RWPE2 (cell line): ENCODE measurements around the gene AFAP1.

Experiments used
- ATAC-seq: fragments of 200-7000 bp; cut with Tn5 transposase; 3 replicates; pipeline ENCODE4 v1.9.1; 2021; ENCODE audit warnings: low read depth
- DNase-seq: peaks from one replicate; pipeline ENCODE4 v3.0.0-alpha.2; 2020; ENCODE audit warnings: low spot score
- H3K27ac ChIP-seq: fragments of 450-650 bp; 2 replicates; pipeline ENCODE4 v1.5.1; 2017; ENCODE audit warnings: mild to moderate bottlenecking; ENCODE audit not compliant: poor library complexity, severe bottlenecking
- H3K27me3 ChIP-seq: fragments of 250-450 bp; sonication (Bioruptor Pico); 2 replicates; pipeline ENCODE4 v1.5.1; 2021; ENCODE audit warnings: mild to moderate bottlenecking, moderate library complexity; ENCODE audit not compliant: insufficient read depth, poor library complexity, severe bottlenecking
- H3K36me3 ChIP-seq: fragments of 250-450 bp; sonication (Bioruptor Pico); 2 replicates; pipeline ENCODE4 v1.5.1; 2020; ENCODE audit warnings: low read depth, mild to moderate bottlenecking, moderate library complexity
- H3K4me1 ChIP-seq: fragments of 250-450 bp; sonication (Bioruptor Pico); 2 replicates; pipeline ENCODE4 v1.5.1; 2021; ENCODE audit warnings: mild to moderate bottlenecking, moderate library complexity; ENCODE audit not compliant: insufficient read depth, poor library complexity, severe bottlenecking
- H3K4me3 ChIP-seq: fragments of 250-450 bp; sonication (Bioruptor Pico); 2 replicates; pipeline ENCODE4 v1.5.1; 2021; ENCODE audit warnings: mild to moderate bottlenecking, moderate library complexity; ENCODE audit not compliant: severe bottlenecking
- H3K9me3 ChIP-seq: fragments of 250-450 bp; sonication (Bioruptor Pico); 2 replicates; pipeline ENCODE4 v1.5.1; 2021; ENCODE audit warnings: mild to moderate bottlenecking, moderate library complexity; ENCODE audit not compliant: severe bottlenecking
- TF ChIP-seq, protein P1 (sequence below): fragments of 450-650 bp; IDR thresholded peaks from one replicate; pipeline ENCODE4 v1.5.1; 2017; ENCODE audit warnings: mild to moderate bottlenecking, moderate library complexity; ENCODE audit not compliant: poor library complexity, severe bottlenecking

AFAP1 gene

DNA sequence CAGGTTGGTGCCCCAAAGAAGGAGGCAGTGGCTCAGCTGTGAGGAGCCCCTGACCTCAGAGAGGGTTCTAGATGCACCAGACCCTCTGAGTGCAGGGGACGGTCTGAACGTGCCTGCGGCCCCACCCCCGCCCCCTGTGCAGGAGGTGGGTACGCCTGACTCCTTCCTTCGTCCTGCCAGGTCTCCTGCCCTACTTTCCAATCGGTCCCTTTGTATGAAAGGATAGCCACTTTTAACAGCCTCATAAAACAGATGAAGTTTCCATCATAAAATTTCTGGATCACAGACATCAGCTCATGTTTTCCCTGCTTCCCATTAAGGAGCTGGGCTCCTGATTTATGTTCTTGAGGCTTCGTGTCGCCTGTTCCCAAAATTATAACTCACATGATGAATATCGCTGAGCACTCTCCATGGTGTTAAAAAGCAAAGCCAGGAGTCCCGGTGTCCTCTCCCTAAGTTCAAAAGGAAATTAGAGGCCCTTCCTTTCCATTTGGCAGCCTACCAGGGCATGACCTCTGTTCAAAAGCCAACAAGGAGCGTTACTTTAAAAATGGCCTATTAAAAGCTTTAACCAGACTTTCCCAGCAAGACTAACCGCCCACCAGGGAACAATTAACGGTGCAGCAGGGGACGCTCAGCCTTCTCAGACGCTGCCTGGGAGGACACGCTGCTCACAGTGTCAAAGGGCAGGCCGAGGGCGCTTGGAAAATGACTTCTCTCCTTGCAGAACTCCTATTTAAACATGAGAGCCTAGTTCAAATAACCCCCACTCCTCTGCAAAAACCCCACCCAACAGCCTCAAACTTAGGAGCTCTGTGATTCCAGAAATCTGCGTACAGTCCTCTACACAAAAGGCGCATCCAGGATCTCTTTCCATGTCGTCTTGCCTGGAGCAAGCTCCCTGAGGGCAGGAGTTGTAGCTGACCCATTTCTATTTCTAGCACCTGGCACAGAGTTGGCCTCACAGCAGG, 181.9 kb downstream of the AFAP1 start:
- Histone ChIP-seq H3K36me3 (peaks cover 21% of the 10 kb centered on the region), H3K4me1 (no peaks in the 10 kb centered on the region), H3K27me3 (no peaks in the 10 kb centered on the region), H3K9me3 (no peaks in the 10 kb centered on the region), H3K4me3 (no peak overlapping the region), H3K27ac (no peak overlapping the region)
- DNase-seq (no peak), ATAC-seq (no peak)
- TF ChIP-seq, protein P1, sequence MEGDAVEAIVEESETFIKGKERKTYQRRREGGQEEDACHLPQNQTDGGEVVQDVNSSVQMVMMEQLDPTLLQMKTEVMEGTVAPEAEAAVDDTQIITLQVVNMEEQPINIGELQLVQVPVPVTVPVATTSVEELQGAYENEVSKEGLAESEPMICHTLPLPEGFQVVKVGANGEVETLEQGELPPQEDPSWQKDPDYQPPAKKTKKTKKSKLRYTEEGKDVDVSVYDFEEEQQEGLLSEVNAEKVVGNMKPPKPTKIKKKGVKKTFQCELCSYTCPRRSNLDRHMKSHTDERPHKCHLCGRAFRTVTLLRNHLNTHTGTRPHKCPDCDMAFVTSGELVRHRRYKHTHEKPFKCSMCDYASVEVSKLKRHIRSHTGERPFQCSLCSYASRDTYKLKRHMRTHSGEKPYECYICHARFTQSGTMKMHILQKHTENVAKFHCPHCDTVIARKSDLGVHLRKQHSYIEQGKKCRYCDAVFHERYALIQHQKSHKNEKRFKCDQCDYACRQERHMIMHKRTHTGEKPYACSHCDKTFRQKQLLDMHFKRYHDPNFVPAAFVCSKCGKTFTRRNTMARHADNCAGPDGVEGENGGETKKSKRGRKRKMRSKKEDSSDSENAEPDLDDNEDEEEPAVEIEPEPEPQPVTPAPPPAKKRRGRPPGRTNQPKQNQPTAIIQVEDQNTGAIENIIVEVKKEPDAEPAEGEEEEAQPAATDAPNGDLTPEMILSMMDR: no peak

DNA sequence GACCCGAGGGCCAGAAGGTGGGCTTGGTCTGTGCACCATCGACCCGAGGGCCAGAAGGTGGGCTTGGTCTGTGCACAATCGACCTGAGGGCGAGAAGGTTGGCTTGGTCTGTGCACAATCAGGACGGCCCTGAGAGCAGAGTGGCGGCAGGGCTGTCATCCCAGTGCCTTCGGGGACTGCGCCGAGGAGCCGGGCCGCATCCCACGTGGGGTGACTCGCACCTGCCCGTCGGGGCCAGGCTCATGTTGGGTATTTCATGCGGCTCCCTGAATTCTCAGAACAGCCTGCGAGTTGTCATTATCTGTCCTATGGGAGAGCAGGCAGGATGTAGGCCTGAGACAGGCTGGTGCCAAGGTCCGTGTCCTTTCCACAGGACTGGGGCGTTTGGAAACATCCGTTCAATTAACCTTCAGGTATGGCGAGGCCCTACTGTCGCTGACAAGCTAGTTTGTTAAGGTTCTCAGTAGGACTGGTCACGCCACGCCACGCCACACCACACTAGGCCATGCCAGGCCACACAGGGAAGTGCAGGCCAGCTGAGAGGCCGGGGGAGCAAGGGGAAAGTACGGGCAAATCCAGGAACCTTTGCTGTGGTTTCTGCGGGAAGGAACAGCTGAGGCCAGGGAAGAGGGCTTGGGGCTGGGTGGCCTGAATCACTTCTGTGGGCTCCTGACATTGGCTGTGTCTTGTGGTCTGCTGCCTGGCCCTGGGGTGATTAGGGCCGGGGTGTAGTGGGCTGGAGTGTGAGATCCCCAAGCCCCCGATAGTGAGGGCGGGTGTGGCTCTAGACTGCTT, 182.9 kb downstream of the AFAP1 start:
- Histone ChIP-seq H3K4me3 (no peak overlapping the region), H3K36me3 (peaks cover 10% of the 10 kb centered on the region), H3K4me1 (no peaks in the 10 kb centered on the region), H3K9me3 (no peaks in the 10 kb centered on the region), H3K27ac (no peak overlapping the region), H3K27me3 (no peaks in the 10 kb centered on the region)
- TF ChIP-seq, protein P1: no peak
- no peak for ATAC-seq
- DNase-seq: no peak

DNA sequence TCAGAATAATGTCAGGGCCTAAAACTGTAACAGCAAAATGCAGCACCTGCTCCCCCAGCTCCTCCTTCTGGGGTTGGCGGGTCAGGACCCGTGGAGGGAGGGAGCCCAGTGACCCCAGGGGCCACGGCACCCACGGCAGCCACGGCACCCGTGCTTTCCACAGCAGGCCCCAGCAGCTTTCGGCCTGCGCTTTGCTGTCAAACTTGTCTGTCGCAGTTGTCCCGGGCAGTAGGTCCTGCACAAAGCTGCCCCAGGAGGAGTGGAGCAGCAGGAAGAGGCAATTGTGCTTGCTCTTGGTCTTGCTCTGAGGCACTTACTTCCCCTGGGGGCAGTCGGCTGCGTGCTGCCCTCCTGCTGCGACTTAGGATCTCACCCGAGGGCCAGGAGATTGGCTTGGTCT, 183.6 kb downstream of the AFAP1 start:
- Histone ChIP-seq H3K27ac (no peak overlapping the region), H3K4me3 (no peak overlapping the region), H3K9me3 (no peaks in the 10 kb centered on the region), H3K36me3 (peaks cover 4% of the 10 kb centered on the region), H3K27me3 (no peaks in the 10 kb centered on the region), H3K4me1 (no peaks in the 10 kb centered on the region)
- DNase-seq: no peak
- ATAC-seq: no peak
- TF ChIP-seq, protein P1: no peak

DNA sequence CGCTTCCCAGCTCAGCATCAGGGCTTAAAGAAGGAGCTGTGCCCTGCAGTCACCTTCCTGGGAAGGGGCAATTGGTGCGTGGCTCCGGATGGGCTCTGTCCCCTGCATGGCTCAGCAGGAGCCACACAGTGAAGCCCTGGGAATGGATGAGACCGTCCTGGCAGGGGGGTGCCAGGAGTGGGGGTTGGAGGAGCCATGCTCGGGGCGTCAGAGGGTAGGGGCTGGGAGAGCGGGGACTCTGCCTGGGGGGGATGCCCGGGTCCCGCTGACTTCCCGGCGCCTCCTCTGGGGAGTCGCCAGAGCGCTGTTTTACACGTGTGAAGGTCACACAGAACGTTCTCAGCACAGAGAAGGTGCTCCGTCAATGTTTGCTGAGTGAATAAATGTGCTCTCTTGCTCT, 184.1 kb downstream of the AFAP1 start:
- ATAC-seq (no peak), DNase-seq (no peak)
- Histone ChIP-seq H3K4me1 (no peaks in the 10 kb centered on the region), H3K27me3 (no peaks in the 10 kb centered on the region), H3K9me3 (no peaks in the 10 kb centered on the region), H3K27ac (no peak overlapping the region), H3K36me3 (no peaks in the 10 kb centered on the region; the same call in 1 of the 2 replicates), H3K4me3 (no peak overlapping the region)
- TF ChIP-seq, protein P1: no peak
